Right lobe of liver (tissue), 4 donors: Measurements from ENCODE around the gene RALGPS1.

Experiments used
- POLR2A ChIP-seq: fragments of 450-650 bp; IDR thresholded peaks from one replicate; pipeline ENCODE4 v1.6.1; 2017; ENCODE audit warnings: antibody characterized with exemption, mild to moderate bottlenecking
- TF ChIP-seq, protein P1 (sequence below), 4 donors: fragments of 200-600 bp in 3 of 4; fragments of 450-650 bp in 1 of 4; IDR thresholded peaks; one replicate each; pipeline versions ENCODE4 v1.5.1 to v1.8.0; 2016 to 2022; ENCODE audit warnings: antibody characterized with exemption in 4 of 4, mild to moderate bottlenecking in 2 of 4
- donor health status: DM: no; HTN: no; CAD: no.
- donor health status: DM: no; HTN: no; CAD: no.
- donor health status: DM: no; HTN: yes; CAD: no.

GRCh38 chr9:126982215-126983002 lies 67.8 kb downstream of the RALGPS1 start:
- TF ChIP-seq, protein P1, sequence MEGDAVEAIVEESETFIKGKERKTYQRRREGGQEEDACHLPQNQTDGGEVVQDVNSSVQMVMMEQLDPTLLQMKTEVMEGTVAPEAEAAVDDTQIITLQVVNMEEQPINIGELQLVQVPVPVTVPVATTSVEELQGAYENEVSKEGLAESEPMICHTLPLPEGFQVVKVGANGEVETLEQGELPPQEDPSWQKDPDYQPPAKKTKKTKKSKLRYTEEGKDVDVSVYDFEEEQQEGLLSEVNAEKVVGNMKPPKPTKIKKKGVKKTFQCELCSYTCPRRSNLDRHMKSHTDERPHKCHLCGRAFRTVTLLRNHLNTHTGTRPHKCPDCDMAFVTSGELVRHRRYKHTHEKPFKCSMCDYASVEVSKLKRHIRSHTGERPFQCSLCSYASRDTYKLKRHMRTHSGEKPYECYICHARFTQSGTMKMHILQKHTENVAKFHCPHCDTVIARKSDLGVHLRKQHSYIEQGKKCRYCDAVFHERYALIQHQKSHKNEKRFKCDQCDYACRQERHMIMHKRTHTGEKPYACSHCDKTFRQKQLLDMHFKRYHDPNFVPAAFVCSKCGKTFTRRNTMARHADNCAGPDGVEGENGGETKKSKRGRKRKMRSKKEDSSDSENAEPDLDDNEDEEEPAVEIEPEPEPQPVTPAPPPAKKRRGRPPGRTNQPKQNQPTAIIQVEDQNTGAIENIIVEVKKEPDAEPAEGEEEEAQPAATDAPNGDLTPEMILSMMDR (IDR thresholded peaks at IDR 0.05), result no peak
- no peak for TF ChIP-seq POLR2A
